HG03571 (cell line): ENCODE results near the gene TDO2.

Experiments used
- ATAC-seq: cut with Tn5 transposase; IDR thresholded peaks from one replicate; pipeline ENCODE4 v1.9.1; 2021; ENCODE audit not compliant: unreplicated experiment

Gene TDO2

DNA sequence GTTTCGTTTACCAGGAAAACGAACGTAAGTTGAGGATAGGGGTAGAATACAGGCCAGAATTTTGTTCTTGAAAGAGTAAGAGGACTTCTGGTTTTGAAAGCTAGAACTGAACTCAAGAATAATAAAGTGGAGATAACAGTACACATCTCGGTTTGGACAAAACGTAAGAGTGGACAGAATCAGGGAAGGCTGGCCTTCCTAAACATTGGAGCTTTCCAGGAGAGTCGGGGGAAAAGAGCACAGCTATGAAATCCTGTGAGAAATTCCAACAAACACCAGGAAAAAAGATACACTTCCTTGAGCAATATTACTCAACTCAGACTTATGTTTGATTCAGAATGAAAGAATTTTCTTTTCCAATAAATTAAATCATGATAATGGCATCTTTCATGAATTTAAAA, 49.0 kb downstream of the TDO2 start:
- ATAC-seq = no peak

DNA sequence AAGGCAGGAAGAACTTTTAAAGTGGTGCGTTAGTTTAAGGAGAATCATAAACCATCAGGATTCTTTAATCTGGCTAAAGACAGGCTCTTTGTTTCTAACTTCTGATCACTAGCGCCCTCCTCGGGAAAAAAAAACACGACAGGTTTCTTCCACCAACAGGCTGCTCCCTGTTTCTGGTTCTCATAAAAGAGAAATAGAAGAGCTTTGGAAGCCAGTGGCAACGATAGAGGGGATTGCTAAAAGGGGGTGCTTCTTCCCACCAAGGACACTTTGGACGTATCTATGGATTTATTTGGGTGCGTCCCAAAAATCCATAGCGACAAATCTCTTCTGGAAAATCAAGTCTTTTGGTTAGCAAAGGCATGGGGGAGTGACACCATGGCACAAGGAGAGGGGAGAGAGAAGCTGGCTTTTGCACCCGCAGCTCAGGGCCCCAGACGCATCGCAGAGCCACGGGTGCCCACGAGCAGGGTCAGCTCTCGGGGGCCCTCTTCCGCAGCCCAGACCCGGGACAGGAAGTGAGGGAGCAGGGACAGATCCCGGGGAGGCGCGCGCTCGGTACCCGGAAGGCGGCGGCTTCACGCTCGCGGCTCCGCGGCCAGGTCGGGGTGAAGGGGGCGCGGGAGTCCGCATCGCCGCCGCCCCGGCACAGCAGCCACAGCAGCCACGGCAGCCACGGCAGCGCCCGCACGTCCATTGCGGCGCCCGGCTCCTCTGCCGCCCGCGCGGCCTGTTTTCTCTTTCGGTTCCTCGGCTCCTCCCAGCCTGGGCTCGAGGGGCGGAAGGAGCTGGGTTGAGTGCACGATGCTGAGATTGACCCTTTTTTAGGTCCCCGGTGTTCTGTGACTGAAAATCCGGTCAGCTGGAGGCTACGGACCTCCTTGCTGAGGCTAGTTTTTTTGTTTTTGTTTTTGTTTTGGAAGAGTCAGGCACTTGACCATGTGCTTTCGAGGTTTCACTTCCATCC, 49.9 kb downstream of the TDO2 start, which contains the start of gene CTSO:
Gene CTSO (minus strand): TSS at position 716 of the 967 bp plus-strand sequence. CDS start 19 bp downstream, at position 697.
- ATAC-seq = peak; percentile 94

GRCh38 chr4:155954118-155954685, 50.7 kb downstream of the TDO2 start:
- ATAC-seq = no peak

- no peak for ATAC-seq
Measured at GRCh38 chr4:155954939-155955338, 51.4 kb downstream of the TDO2 start.

- ATAC-seq = no peak
Measured at GRCh38 chr4:155956461-155956860, 53.0 kb downstream of the TDO2 start.

GRCh38 chr4:155959417-155959816, 55.9 kb downstream of the TDO2 start:
- ATAC-seq = no peak

- ATAC-seq = no peak
Measured at GRCh38 chr4:155960522-155960921, 57.0 kb downstream of the TDO2 start.

DNA sequence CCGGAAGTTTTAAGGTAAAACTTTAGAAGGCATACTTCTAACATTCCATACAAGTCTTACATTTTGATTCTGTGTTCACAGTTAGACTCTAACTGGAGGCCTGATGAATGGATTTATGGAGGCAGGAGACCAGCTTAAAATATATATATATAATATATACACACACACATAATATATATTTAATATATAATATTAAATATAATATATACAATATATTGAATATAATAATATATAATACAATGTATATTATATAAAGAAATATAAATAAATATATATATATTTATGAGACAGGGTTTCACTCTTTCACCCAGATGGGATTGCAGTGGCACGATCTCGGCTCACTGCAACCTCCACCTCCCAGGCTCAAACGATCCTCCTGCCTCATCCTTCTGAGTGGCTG, 58.1 kb downstream of the TDO2 start:
- ATAC-seq = no peak

- no peak for ATAC-seq
Measured at GRCh38 chr4:155962767-155963166, 59.3 kb downstream of the TDO2 start.

DNA sequence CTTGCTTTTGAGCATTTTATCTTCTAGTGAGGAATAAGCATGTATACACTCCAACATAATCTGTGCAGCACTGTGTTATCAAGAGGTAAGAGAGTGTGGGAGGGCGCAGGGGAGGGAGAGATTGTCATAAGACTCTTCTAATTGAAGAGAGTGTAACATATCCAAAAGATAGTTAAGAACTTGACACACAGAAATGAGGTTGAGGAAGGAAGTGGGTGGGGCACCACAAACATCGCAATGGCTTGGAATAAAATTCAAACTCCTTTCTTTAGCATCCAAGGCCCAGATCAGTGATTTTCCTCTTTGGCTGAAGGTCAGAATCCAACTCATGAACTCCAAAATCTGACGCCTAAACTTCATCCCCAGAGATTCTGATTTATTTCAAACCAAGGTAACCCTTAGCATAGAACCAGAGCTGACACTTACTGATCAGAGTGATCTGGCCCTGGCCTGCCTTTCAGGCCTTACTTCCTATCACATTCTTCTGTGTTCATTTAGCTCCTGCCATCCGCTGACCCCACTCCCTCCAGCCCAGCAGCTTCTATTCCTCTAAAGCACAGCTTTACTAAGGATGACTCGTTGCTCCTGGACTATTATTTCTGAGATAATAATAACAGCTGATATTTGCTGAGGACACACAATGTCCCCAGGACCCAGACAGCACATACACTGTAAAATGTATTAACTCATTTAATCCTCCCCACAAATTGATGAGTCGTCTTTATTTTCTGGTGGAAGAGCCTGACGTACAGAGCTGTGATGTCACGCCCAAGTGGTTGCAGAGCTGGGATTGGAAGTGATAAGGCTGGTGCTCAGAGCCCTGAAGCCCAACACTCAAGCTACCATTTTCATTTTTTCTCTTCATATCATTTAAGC, 60.8 kb downstream of the TDO2 start:
- no peak for ATAC-seq

DNA sequence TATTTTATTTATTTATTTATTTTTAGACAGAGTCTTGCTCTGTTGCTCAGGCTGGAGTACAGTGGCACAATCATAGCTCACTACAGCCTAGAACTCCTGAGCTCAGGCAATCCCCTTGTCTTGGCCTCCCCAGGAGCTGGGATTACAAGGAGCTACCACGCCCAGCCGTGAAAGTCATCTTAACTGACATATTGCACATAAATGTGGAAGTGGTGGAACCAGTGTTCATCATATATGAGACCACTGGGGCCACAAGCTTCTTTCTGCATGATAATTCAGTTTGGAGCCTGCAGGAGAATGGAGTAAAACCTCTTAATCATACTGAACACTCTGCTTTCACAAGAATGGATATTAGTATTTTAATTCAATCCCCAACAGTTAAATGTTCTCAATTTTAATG, 62.7 kb downstream of the TDO2 start:
- ATAC-seq = no peak

- ATAC-seq = no peak
Measured at GRCh38 chr4:155966731-155967395, 63.4 kb downstream of the TDO2 start.
